Upper lobe of left lung (tissue), 6 donors: ENCODE results near the gene CEACAM18. TPM values are rescaled to one million over a fixed set of nuclear protein-coding genes. Genes with fewer than 3 reads are reported as not detected.
"Not testable (repeated sequence)": the region's sequence is repeated elsewhere in the genome, so short reads cannot be mapped to it uniquely, and the experiment has no call there.

Experiments
- ATAC-seq, 2 donors: fragments of 200-7000 bp; cut with Tn5 transposase; one replicate each; pipeline ENCODE4 v1.9.1; 2022; ENCODE audit warnings: mild to moderate bottlenecking in 2 of 2, moderate library complexity in 2 of 2; ENCODE audit not compliant: low FRiP score in 2 of 2
- DNase-seq, 2 donors: peaks; one replicate each; pipeline ENCODE4 v3.0.0-alpha.2; 2019 to 2020
- H3K27ac ChIP-seq, 4 donors: fragments of 200-600 bp; sonication (generic); one replicate each; pipeline ENCODE4 v1.5.1; 2016 to 2019
- H3K27me3 ChIP-seq, 4 donors: fragments of 200-600 bp; sonication (generic); one replicate each; pipeline ENCODE4 v1.5.1; 2017 to 2019
- H3K36me3 ChIP-seq, 4 donors: fragments of 200-600 bp; sonication (generic); one replicate each; pipeline ENCODE4 v1.5.1; 2016 to 2019
- H3K4me1 ChIP-seq, 4 donors: fragments of 200-600 bp; sonication (generic); one replicate each; pipeline ENCODE4 v1.5.1; 2018 to 2019
- H3K4me3 ChIP-seq, 4 donors: fragments of 200-600 bp; sonication (generic); one replicate each; pipeline ENCODE4 v1.5.1; 2017 to 2019; ENCODE audit warnings: mild to moderate bottlenecking in 2 of 4, moderate library complexity in 1 of 4
- H3K9me3 ChIP-seq, 4 donors: fragments of 200-600 bp; sonication (generic); one replicate each; pipeline ENCODE4 v1.5.1; 2018 to 2019
- EP300 ChIP-seq, 4 donors: sonication (generic); formaldehyde crosslinking; IDR thresholded peaks; one replicate each; pipeline ENCODE4 v1.5.1; 2017; ENCODE audit warnings: antibody characterized with exemption in 4 of 4, control low read depth in 2 of 4
- POLR2A ChIP-seq, 4 donors: fragments of 450-650 bp; IDR thresholded peaks; one replicate each; pipeline ENCODE4 v1.5.1; 2016 to 2017; ENCODE audit warnings: antibody characterized with exemption in 4 of 4, mild to moderate bottlenecking in 2 of 4
- POLR2AphosphoS5 ChIP-seq, 2 donors: sonication (generic); formaldehyde crosslinking; IDR thresholded peaks; one replicate each; pipeline ENCODE4 v1.5.1; 2017; ENCODE audit warnings: antibody characterized with exemption in 2 of 2
- WGBS, 2 donors: methylation state at CpG; one replicate each; pipeline ENCODE4 v1.1.5; 2017 to 2018; 5-methylcytosine and 5-hydroxymethylcytosine counted together
- total RNA-seq, 6 donors: library from RNA; depleted of rRNA in 4 of 6; stranded (reverse); fragments of >200 nt in 4 of 6; gene quantifications; one replicate each; pipeline versions ENCODE4 v1.1.0 to v1.2.1, GENCODE V29; 2016 to 2021
- TF ChIP-seq, protein P1 (sequence below), 6 experiments: fragments of 450-650 bp in 4 of 6; fragments of 200-600 bp in 2 of 6; sonication (generic) in 2 of 6; IDR thresholded peaks; one replicate each; pipeline ENCODE4 v1.5.1; 2016 to 2019; ENCODE audit warnings: antibody characterized with exemption in 6 of 6
- donor health status: DM: no; HTN: no; CAD: no; lungs with moderate emphysema.
- donor health status: DM: no; HTN: yes; CAD: no; lungs with severe emphysema.

Gene CEACAM18
- total RNA-seq, 6 donors from 2014 or later: not detected

DNA sequence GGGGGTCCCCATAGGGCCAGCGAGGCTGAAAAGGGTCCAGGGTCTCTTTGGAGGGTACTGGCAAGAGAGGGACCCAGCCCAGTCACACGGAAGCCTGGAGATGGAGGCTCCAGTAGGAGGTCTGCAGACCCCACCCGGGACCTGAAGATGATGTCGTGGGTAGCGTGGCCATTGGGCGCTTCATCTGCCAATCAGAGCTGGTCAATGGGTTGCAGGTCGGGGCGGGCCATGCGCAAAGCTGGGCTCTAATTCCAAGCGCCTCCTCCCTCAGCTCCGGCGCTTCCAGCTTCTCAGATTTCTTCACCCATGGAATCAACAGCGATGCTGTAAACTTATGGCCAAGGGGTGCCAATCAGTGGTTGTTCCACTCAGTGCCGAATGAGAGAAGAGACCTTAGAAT lies 12.3 kb downstream of the CEACAM18 start:
- WGBS, 2 donors: 38 to 59% methylated on average over 14 of the region's 14 CpGs
- no peak overlapping the region for H3K27ac ChIP-seq
- TF ChIP-seq POLR2AphosphoS5 (IDR thresholded peaks at IDR 0.05) (no peak), POLR2A (IDR thresholded peaks at IDR 0.05) (no peak), EP300 (IDR thresholded peaks at IDR 0.05) (no peak)
- TF ChIP-seq, protein P1, sequence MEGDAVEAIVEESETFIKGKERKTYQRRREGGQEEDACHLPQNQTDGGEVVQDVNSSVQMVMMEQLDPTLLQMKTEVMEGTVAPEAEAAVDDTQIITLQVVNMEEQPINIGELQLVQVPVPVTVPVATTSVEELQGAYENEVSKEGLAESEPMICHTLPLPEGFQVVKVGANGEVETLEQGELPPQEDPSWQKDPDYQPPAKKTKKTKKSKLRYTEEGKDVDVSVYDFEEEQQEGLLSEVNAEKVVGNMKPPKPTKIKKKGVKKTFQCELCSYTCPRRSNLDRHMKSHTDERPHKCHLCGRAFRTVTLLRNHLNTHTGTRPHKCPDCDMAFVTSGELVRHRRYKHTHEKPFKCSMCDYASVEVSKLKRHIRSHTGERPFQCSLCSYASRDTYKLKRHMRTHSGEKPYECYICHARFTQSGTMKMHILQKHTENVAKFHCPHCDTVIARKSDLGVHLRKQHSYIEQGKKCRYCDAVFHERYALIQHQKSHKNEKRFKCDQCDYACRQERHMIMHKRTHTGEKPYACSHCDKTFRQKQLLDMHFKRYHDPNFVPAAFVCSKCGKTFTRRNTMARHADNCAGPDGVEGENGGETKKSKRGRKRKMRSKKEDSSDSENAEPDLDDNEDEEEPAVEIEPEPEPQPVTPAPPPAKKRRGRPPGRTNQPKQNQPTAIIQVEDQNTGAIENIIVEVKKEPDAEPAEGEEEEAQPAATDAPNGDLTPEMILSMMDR (IDR thresholded peaks at IDR 0.05): no peak
- H3K36me3 ChIP-seq: no peaks in the 10 kb centered on the region
- DNase-seq: no peak
- H3K9me3 ChIP-seq: no peaks in the 10 kb centered on the region
- no peak overlapping the region for H3K4me3 ChIP-seq
- no peak for ATAC-seq
- H3K4me1 ChIP-seq: no peaks in the 10 kb centered on the region
- no peaks in the 10 kb centered on the region for H3K27me3 ChIP-seq

DNA sequence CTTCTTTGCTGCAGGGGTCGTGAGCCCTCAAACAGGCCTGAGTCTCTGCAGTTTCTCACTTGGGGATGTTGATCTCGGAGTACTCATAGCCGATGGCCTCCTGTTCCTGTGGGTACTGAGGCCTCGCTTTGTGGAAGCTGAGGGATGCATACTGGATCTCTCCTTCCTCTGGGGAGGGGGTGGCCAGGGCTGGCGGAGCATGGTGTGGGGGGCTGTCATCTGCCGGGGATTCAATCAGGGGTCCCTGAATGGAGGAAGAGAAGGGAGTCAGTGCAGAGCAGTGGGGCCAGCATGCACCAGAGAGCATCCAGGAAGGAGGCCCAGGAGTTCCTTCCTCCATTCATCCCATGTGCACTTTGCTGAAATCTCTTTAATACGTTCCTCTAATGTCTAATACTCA lies 13.2 kb downstream of the CEACAM18 start:
- 54 to 80% methylated on average over 2 to 7 of the region's 7 CpGs for WGBS, 2 donors
- no peak overlapping the region for H3K27ac ChIP-seq
- no peak for ATAC-seq
- H3K27me3 ChIP-seq: no peaks in the 10 kb centered on the region
- no peaks in the 10 kb centered on the region for H3K36me3 ChIP-seq
- no peaks in the 10 kb centered on the region for H3K9me3 ChIP-seq
- DNase-seq: no peak
- H3K4me1 ChIP-seq: no peaks in the 10 kb centered on the region
- TF ChIP-seq POLR2A (IDR thresholded peaks at IDR 0.05) (no peak), EP300 (IDR thresholded peaks at IDR 0.05) (no peak)
- TF ChIP-seq, protein P1 (IDR thresholded peaks at IDR 0.05): no peak
- H3K4me3 ChIP-seq: no peak overlapping the region

DNA sequence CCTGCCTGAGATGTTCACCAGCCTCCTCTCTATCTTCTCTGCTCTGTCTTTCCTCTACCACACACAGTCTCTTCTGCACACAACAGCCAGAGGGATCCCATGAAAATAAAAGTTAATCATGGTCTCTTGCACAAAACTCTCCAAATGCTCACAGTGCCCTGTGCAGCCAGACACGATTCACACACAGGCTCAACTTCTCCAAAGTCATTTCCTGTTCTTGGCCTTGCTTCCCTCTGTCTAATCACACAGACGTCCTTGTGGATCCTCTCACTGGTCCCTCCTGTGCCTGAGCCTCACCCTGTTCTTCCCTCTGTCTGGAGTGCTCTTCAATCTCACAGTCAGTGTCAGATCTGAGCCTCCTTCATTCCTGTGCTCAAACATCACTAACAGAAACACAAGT lies 15.4 kb downstream of the CEACAM18 start:
- Histone ChIP-seq H3K4me3 (no peak overlapping the region), H3K27me3 (no peaks in the 10 kb centered on the region), H3K9me3 (no peaks in the 10 kb centered on the region), H3K36me3 (no peaks in the 10 kb centered on the region), H3K4me1 (no peaks in the 10 kb centered on the region), H3K27ac (no peak overlapping the region)
- ATAC-seq: peak in 1 of 2 donors; percentile 39
- peak in 1 of 2 donors; percentile 34 for DNase-seq
- 13 to 19% methylated on average over 2 of the region's 2 CpGs for WGBS, 2 donors
- TF ChIP-seq POLR2AphosphoS5 (IDR thresholded peaks at IDR 0.05) (no peak), POLR2A (IDR thresholded peaks at IDR 0.05) (no peak), EP300 (IDR thresholded peaks at IDR 0.05) (no peak)
- TF ChIP-seq, protein P1 (IDR thresholded peaks at IDR 0.05): no peak

DNA sequence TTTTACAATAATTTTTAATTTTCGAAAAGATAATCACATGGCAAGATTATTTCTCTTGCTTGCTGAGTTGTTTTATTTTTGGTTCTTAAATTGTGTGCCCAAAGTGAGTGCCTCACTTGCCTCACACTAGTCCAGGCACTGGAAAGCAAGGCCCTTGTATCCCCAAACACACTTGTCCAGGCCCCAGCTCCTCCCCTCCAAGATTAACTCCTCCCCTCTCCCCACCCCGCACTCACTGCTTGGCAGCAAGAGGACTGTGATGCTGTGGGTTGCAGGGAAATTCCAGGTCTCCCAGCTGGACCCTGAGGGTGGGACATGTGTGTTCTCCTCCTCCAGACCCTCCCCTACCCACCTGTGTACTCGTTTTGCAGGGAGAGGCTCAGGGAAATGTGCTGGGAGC lies 19.3 kb downstream of the CEACAM18 start:
- DNase-seq: no peak
- Histone ChIP-seq H3K27ac (no peak overlapping the region), H3K4me3 (no peak overlapping the region), H3K4me1 (no peaks in the 10 kb centered on the region), H3K9me3 (no peaks in the 10 kb centered on the region), H3K27me3 (no peaks in the 10 kb centered on the region), H3K36me3 (no peaks in the 10 kb centered on the region)
- 39 to 45% methylated on average over 3 of the region's 3 CpGs for WGBS, 2 donors
- no peak for ATAC-seq
- TF ChIP-seq EP300 (IDR thresholded peaks at IDR 0.05) (no peak), POLR2A (IDR thresholded peaks at IDR 0.05) (no peak), POLR2AphosphoS5 (IDR thresholded peaks at IDR 0.05) (no peak)
- TF ChIP-seq, protein P1 (IDR thresholded peaks at IDR 0.05): no peak

DNA sequence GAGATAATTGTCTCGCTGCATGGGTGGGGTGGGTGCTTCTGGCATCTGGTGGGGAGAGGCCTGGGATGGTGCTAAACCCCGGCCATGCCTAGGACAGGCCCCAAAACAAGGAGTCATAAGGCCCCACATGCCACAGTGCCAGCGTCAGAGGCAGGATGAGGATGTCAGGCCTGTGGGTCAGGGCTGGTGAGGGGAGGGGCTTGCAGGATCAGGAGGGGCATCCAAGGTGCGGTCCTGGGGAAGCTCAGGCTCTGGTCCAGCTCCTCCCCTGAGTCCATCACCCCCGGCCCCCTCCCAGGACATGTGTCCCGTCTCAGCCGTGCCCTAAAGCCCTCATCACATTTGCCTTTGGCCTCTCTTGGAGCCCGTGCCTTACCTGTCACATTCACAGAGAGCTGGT lies 22.6 kb downstream of the CEACAM18 start:
- 43 to 67% methylated on average over 4 to 8 of the region's 8 CpGs for WGBS, 2 donors

More for the DNA sequence above, 22.6 kb downstream of the CEACAM18 start:
- DNase-seq, H3K27ac ChIP-seq, H3K27me3 ChIP-seq, H3K4me1 ChIP-seq, H3K36me3 ChIP-seq, H3K4me3 ChIP-seq, H3K9me3 ChIP-seq, ATAC-seq: not testable (repeated sequence)
